ENCODE results near the gene TLR5. TPM values are rescaled to one million over a fixed set of nuclear protein-coding genes. Genes with fewer than 3 reads are reported as not detected.
A peak's percentile ranks its signal among the peaks of the same experiment; 100 is the strongest.

TLR5 gene
- polyA plus RNA-seq, 3 donors, result 35.5 to 58.0 (median 45.7) TPM

DNA sequence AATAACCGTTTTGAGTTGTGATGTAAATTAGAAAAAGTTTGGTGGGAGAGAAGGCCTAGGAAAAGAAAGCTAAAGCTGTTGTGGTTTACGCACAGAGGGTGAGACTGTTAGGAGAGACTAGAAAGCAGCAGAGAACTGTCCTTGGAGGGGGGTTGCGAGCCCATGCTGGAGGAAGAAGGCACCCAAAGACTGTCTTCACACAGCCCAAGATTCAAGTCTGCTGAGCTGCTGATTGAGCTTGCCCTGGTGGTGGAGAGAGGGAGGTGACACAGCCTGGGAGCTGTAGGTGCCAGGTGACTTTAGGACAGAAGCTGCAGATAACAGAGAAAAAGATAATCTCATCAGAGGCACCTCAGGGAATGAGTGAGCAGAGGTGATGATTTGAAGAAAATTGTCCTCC, 18.3 kb upstream of the TLR5 start:
- H3K4me2 ChIP-seq (replicated peaks; ENCODE audit: extremely low read depth, low read length, poor library complexity, severe bottlenecking), result no peak overlapping the region
- no peak overlapping the region for H3K4me3 ChIP-seq (replicated peaks in 1 of 3; ENCODE audit: low read depth in 2 of 3, low read length in 3 of 3)
- no peak for DNase-seq
- H3K27ac ChIP-seq (ENCODE audit: low read depth in 1 of 2, low read length in 2 of 2), result no peak overlapping the region
- no peaks in the 10 kb centered on the region for H3K27me3 ChIP-seq (ENCODE audit: control insufficient read depth in 2 of 2, insufficient read depth in 2 of 2, low read length in 2 of 2)
- Mint-ChIP-seq H3K27ac (peak overlapping the region in 2 of 7 donors; percentile 12 to 72), H3K4me1 (peaks cover 11% of the 10 kb centered on the region), H3K4me3 (no peak overlapping the region), H3K36me3 (no peaks in the 10 kb centered on the region), H3K27me3 (ENCODE audit: low read depth in 3 of 3) (peaks cover 0 to 2% (median 0%) of the 10 kb centered on the region in 3 donors), H3K9me3 (no peaks in the 10 kb centered on the region)
- H3K79me2 ChIP-seq (ENCODE audit: insufficient read depth, low read length), result no peaks in the 10 kb centered on the region
- no peaks in the 10 kb centered on the region for H3K9me3 ChIP-seq (replicated peaks in 1 of 2; ENCODE audit: control insufficient read depth in 1 of 2, insufficient read depth in 1 of 2, low read length in 2 of 2)
- no peaks in the 10 kb centered on the region for H3K36me3 ChIP-seq (replicated peaks in 1 of 2; ENCODE audit: control insufficient read depth in 1 of 2, insufficient read depth in 2 of 2, low read length in 2 of 2)
- H3K9ac ChIP-seq (ENCODE audit: insufficient read depth, low read length, poor library complexity, severe bottlenecking), result no peak overlapping the region
- intact Hi-C loops (cut with micrococcal nuclease), result no loop called here
- no peak overlapping the region for H2AFZ ChIP-seq (ENCODE audit: insufficient read depth, low read depth, low read length, poor library complexity, severe bottlenecking)
- WGBS (ENCODE audit: insufficient coverage), result 87% methylated on average over 2 of the region's 3 CpGs
- H3K4me1 ChIP-seq (ENCODE audit: control insufficient read depth in 1 of 2, insufficient read depth in 2 of 2, low read length in 2 of 2), result no peaks in the 10 kb centered on the region
- H4K20me1 ChIP-seq (ENCODE audit: insufficient read depth, low read length), result no peaks in the 10 kb centered on the region
- TF ChIP-seq, protein P1, sequence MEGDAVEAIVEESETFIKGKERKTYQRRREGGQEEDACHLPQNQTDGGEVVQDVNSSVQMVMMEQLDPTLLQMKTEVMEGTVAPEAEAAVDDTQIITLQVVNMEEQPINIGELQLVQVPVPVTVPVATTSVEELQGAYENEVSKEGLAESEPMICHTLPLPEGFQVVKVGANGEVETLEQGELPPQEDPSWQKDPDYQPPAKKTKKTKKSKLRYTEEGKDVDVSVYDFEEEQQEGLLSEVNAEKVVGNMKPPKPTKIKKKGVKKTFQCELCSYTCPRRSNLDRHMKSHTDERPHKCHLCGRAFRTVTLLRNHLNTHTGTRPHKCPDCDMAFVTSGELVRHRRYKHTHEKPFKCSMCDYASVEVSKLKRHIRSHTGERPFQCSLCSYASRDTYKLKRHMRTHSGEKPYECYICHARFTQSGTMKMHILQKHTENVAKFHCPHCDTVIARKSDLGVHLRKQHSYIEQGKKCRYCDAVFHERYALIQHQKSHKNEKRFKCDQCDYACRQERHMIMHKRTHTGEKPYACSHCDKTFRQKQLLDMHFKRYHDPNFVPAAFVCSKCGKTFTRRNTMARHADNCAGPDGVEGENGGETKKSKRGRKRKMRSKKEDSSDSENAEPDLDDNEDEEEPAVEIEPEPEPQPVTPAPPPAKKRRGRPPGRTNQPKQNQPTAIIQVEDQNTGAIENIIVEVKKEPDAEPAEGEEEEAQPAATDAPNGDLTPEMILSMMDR (IDR thresholded peaks at IDR 0.05), result no peak

- no peaks in the 10 kb centered on the region for H3K36me3 Mint-ChIP-seq
- peaks cover 10 to 13% of the 10 kb centered on the region in 2 donors for H3K4me1 ChIP-seq (ENCODE audit: control insufficient read depth in 1 of 2, insufficient read depth in 2 of 2, low read length in 2 of 2)
- H4K20me1 ChIP-seq (ENCODE audit: insufficient read depth, low read length), result no peaks in the 10 kb centered on the region
- intact Hi-C loops (cut with micrococcal nuclease), result no loop called here
- no peaks in the 10 kb centered on the region for H3K9me3 Mint-ChIP-seq
- DNase-seq, result no peak
- TF ChIP-seq, protein P1 (IDR thresholded peaks at IDR 0.05), result no peak
- no peak overlapping the region for H3K27ac Mint-ChIP-seq
- WGBS (ENCODE audit: insufficient coverage), result no CpG with 5 or more reads among the region's 2 CpGs
- no peaks in the 10 kb centered on the region for H3K79me2 ChIP-seq (ENCODE audit: insufficient read depth, low read length)
- no peak overlapping the region for H2AFZ ChIP-seq (ENCODE audit: insufficient read depth, low read depth, low read length, poor library complexity, severe bottlenecking)
- no peaks in the 10 kb centered on the region for H3K9me3 ChIP-seq (replicated peaks in 1 of 2; ENCODE audit: control insufficient read depth in 1 of 2, insufficient read depth in 1 of 2, low read length in 2 of 2)
- peaks cover 0 to 2% (median 0%) of the 10 kb centered on the region in 3 donors for H3K27me3 Mint-ChIP-seq (ENCODE audit: low read depth in 3 of 3)
- H3K27me3 ChIP-seq (ENCODE audit: control insufficient read depth in 2 of 2, insufficient read depth in 2 of 2, low read length in 2 of 2), result no peaks in the 10 kb centered on the region
- H3K4me3 Mint-ChIP-seq, result no peak overlapping the region
- peaks cover 29% of the 10 kb centered on the region for H3K4me1 Mint-ChIP-seq
- no peak overlapping the region for H3K9ac ChIP-seq (ENCODE audit: insufficient read depth, low read length, poor library complexity, severe bottlenecking)
- H3K4me2 ChIP-seq (replicated peaks; ENCODE audit: extremely low read depth, low read length, poor library complexity, severe bottlenecking), result no peak overlapping the region
- no peak overlapping the region for H3K27ac ChIP-seq (ENCODE audit: low read depth in 1 of 2, low read length in 2 of 2)
- no peak overlapping the region for H3K4me3 ChIP-seq (replicated peaks in 1 of 3; ENCODE audit: low read depth in 2 of 3, low read length in 3 of 3)
- H3K36me3 ChIP-seq (replicated peaks in 1 of 2; ENCODE audit: control insufficient read depth in 1 of 2, insufficient read depth in 2 of 2, low read length in 2 of 2), result no peaks in the 10 kb centered on the region
Measured at GRCh38 chr1:223156343-223156742, 13.3 kb upstream of the TLR5 start.

Measured in CD14-positive monocyte (primary cell).